LNCaP clone FGC (cell line): Measurements from ENCODE around the gene ERICH4.
"Not testable (repeated sequence)": the region's sequence is repeated elsewhere in the genome, so short reads cannot be mapped to it uniquely, and the experiment has no call there.

Experiments used
- DNase-seq: peaks from one replicate; pipeline ENCODE4 v3.0.0-alpha.2; 2011; ENCODE audit warnings: low read depth
- H3K4me3 ChIP-seq: 2 replicates; pipeline ENCODE4 v1.5.1; 2011; ENCODE audit warnings: mild to moderate bottlenecking, low read depth, low read length, control low read depth
- TF ChIP-seq, protein P1 (sequence below): IDR thresholded peaks from 2 replicates; pipeline ENCODE4 v1.5.1; 2012; ENCODE audit warnings: mild to moderate bottlenecking; ENCODE audit not compliant: control insufficient read depth, insufficient read depth; ENCODE audit errors: extremely low read depth

Gene ERICH4

DNA sequence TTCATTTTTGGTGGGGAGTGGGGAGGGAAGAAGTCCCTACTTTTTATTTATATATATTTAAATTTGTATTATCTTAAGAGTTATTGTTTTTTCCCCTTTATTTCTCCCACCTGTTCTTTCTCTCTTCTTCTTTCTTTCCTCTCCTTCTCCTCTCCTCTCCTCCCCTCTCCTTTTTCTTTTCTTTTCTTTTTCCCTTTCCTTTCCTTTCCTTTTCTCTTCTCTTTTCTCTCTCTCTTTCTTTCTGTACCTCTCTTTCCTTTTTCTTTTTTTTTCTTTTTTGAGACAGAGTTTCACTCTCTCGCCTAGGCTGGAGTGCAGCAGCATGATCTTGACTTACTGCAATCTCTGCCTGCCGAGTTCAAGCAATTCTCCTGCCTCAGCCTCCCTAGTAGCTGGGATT is 43.4 kb upstream of the ERICH4 start:
- no peak for DNase-seq
- no peak overlapping the region for H3K4me3 ChIP-seq

DNA sequence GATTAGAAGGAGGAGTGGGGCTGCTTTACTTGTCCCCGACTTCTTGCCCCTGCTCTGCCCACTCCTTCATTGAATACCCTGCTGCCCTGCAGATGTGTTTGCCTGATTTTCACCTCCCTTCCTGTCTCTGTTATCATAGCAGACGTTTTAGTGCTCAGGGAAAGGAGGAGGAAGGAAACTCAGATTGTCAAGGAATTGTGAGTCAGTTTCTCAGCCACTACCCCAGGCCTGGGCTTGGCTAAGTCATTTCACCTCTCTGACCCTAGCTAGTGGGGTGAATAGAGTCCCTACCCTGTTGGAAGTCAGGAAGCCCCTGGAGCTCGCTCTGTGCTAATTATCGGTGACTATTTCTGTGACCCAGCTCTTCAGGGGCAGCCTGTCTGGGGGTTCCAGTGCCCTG is 41.5 kb upstream of the ERICH4 start:
- TF ChIP-seq, protein P1, sequence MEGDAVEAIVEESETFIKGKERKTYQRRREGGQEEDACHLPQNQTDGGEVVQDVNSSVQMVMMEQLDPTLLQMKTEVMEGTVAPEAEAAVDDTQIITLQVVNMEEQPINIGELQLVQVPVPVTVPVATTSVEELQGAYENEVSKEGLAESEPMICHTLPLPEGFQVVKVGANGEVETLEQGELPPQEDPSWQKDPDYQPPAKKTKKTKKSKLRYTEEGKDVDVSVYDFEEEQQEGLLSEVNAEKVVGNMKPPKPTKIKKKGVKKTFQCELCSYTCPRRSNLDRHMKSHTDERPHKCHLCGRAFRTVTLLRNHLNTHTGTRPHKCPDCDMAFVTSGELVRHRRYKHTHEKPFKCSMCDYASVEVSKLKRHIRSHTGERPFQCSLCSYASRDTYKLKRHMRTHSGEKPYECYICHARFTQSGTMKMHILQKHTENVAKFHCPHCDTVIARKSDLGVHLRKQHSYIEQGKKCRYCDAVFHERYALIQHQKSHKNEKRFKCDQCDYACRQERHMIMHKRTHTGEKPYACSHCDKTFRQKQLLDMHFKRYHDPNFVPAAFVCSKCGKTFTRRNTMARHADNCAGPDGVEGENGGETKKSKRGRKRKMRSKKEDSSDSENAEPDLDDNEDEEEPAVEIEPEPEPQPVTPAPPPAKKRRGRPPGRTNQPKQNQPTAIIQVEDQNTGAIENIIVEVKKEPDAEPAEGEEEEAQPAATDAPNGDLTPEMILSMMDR, result no peak
- DNase-seq, result no peak
- H3K4me3 ChIP-seq, result no peak overlapping the region

More for the DNA sequence above, 43.4 kb upstream of the ERICH4 start:
- TF ChIP-seq, protein P1, result no peak

DNA sequence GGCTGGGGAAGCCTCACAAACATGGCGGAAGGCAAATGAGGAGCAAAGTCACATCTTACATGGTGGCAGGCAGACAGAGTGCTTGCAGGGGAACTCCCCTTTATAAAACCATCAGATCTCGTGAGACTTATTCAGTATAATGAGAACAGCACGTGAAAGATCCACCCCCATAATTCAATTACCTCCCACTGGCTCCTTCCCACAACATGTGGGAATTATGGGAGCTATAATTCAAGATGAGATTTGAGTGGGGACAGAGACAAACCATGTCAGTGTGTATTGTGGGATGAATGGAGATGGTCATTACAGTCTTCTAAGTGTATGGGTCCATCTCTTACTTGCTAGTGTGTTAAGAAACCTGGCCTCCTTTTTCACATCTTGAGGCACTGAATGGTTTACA is 40.9 kb upstream of the ERICH4 start:
- no peak overlapping the region for H3K4me3 ChIP-seq
- TF ChIP-seq, protein P1, result no peak
- no peak for DNase-seq

DNA sequence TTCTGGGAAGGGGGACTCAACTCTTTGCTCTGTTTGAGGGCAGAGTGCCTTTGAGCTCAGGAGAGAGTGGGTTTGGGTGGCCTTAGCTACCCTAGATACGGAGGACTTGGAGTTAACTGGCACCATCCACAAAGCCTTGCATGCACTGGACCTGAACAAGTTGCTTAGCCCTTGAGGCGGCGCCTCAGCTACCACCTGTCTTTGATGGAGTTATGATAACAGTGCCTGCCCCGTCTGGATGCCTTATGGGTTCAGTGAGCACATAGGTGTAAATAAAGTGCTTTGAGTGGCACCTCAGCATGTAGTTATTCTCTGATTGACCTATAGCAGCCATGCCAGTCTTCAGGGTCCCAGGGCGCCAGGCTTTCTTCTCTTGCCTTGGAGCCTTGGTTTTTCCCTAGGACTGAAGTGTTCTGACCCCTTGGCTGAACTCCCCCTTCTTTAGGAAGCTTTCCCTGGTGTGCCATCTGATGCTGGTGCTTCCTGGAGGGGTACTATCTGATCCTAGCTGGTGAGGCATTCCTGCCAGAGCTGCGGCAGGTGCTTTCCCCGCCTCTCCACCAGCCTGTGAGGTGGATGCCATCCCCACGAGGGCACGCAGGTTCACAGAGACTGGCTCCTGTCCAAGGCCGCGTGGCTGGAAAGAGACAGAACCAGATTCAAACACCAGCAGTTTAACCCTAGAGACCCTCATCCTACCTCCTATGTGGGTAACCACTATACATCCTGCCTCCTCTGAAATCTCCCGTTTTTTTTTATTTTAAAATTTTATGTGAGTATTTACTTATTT is 39.6 kb upstream of the ERICH4 start:
- TF ChIP-seq, protein P1, result no peak
- H3K4me3 ChIP-seq, result no peak overlapping the region
- DNase-seq, result no peak

DNA sequence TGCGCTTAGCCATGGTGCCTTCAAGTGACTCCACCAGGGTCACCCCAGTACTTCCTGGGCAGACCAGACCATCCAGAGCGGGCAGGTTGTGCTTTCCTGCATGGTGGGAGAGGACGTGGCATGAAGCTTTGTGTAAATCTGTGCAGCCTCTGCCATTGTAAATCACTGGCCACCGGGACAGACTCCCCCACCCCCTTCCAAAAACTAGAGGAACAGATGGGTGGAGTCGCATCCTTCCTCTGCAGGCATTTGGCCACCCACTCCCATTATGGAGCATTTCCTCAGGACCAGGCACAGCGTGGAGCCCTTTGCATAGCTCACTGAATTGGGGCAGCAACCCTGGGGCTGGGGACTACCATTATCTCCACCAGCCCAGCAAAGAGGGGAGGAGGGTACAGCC is 37.2 kb upstream of the ERICH4 start:
- DNase-seq, result no peak
- no peak overlapping the region for H3K4me3 ChIP-seq
- TF ChIP-seq, protein P1, result no peak

DNA sequence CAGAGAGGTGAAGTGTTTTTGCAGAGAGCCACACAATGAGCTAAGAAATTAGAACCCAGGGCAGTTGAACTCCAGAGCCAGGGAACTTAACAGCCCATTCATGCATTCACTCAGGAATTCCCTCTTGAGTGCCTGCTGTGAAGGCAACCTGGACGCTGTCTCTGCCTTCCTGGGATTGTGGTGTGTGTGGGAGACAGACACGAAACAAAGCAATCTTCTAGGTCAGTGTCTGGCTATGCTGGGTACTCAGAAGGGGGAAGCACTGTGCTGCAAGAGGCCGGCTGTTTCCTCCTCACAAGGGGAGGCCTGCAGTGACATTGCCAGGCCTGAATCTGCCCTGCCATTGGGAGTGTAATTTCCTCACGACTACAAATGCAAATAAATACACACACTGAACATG is 35.7 kb upstream of the ERICH4 start:
- H3K4me3 ChIP-seq, result no peak overlapping the region
- no peak for DNase-seq
- TF ChIP-seq, protein P1, result no peak

DNA sequence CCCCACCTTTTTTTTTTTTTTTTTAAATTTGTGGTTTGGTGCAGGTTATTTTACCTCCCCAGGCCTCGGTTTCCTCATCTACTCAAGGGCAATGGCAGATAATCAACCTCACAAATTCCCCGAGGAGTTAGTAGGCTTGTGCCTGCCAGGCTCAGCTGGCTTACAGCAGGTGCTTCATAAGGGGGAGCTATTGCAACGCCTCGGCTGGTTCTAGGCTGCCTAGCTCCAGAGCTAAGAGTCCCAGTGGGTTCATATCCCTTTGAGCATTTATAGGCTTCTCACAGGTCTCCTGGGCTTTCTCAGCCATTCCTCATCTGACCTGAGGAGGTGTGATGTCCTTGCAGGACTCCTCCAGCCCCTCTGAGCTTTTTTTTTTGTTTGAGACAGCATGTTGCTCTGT is 34.7 kb upstream of the ERICH4 start:
- TF ChIP-seq, protein P1, result no peak
- no peak for DNase-seq
- H3K4me3 ChIP-seq, result no peak overlapping the region

DNA sequence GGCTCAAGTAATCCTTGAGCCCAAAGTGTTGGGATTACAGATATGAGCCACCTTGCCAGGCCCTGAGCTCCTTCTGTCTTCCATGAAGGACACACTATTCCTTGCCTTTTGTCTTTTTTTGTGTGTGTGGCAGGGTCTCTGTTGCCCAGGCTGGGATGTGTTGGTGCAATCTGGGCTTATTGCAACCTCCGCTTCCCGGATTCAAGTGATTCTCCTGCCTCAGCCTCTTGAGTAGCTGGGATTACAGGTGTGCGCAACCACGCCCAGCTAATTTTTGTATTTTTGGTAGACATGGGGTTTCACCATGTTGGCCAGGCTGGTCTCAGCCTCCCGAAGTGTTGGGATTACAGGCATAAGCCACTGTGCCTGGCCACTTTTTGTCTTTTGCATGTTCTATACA is 34.1 kb upstream of the ERICH4 start:
- DNase-seq, H3K4me3 ChIP-seq: not testable (repeated sequence)
